GM12875 (cell line): ENCODE results near the gene GAS7.
"Not testable (repeated sequence)": the region's sequence is repeated elsewhere in the genome, so short reads cannot be mapped to it uniquely, and the experiment has no call there.

Experiments used
- H3K4me3 ChIP-seq: one replicate; pipeline ENCODE4 v1.5.1; 2011; ENCODE audit warnings: low read depth, low read length, control low read depth
- CTCF ChIP-seq: IDR thresholded peaks from 2 replicates; pipeline ENCODE4 v1.5.1; 2011; ENCODE audit warnings: low read depth, mild to moderate bottlenecking, control low read depth, inconsistent platforms, low read length, moderate library complexity, borderline replicate concordance; ENCODE audit not compliant: insufficient read depth

GAS7 gene

GRCh38 chr17:9922012-9922848 lies 276.2 kb downstream of the GAS7 start:
- TF ChIP-seq CTCF = no peak
- H3K4me3 ChIP-seq = no peak overlapping the region

- H3K4me3 ChIP-seq = not testable (repeated sequence)
These were observed 277.2 kb downstream of the GAS7 start for GRCh38 chr17:9921216-9921615.

- H3K4me3 ChIP-seq = no peak overlapping the region
- TF ChIP-seq CTCF = no peak
These were observed 279.5 kb downstream of the GAS7 start for GRCh38 chr17:9918804-9919352.

- H3K4me3 ChIP-seq = no peak overlapping the region
- no peak for TF ChIP-seq CTCF
These were observed 280.1 kb downstream of the GAS7 start for GRCh38 chr17:9918352-9918751.

GRCh38 chr17:9917801-9918200 lies 280.6 kb downstream of the GAS7 start:
- TF ChIP-seq CTCF = no peak
- no peak overlapping the region for H3K4me3 ChIP-seq

GRCh38 chr17:9917131-9917530 lies 281.3 kb downstream of the GAS7 start:
- TF ChIP-seq CTCF = no peak
- no peak overlapping the region for H3K4me3 ChIP-seq

GRCh38 chr17:9916108-9916507 lies 282.3 kb downstream of the GAS7 start:
- no peak for TF ChIP-seq CTCF
- no peak overlapping the region for H3K4me3 ChIP-seq
